HEK293T (cell line): Measurements from ENCODE around the gene SETD3.

Experiments
- FOXA1 ChIP-seq: fragments of 450-650 bp; IDR thresholded peaks from 2 replicates; pipeline ENCODE4 v1.6.1; 2016; ENCODE audit warnings: mild to moderate bottlenecking
- SP1 ChIP-seq: fragments of 450-650 bp; IDR thresholded peaks from 2 replicates; pipeline ENCODE4 v1.6.1; 2017

DNA sequence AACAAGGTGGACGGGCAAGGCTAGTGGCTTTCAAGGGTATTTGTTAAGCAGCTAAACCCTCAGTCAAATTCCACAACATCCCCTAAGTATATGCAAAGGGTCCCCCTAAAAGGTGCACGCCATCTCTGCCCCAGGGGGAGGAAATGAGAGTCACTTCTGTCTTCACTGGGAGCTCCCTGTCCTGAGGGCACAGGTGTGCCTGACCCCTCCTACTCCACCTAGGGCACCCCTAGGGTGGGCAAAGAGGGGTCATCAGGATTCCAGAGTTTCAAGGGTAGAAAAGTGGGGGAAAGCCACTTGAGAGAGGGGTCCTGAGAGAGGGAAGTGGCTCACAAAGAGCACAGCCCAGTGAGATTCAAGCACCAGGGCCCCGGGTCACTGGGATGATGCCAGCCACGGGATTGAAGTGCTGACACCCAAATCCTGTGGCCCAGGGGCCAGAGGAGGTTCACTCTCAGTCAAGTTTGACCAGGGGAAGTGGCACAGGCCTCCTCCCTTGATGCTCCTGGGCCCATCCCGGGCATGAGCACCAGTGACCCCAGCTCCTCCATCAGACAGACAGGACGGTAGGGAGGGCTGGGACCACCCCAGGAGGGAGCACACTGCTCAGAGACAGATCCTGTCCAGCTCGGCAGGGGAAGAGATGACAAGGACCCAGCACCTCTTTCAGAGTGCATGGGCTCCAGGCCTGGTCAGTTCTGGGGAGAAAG lies 126.3 kb downstream of the SETD3 start:
- TF ChIP-seq FOXA1 (no peak), SP1 (no peak)
